HG02759 (cell line): ENCODE measurements around the gene ZNF219.

Experiments used
- ATAC-seq: cut with Tn5 transposase; IDR thresholded peaks from one replicate; pipeline ENCODE4 v1.9.1; 2021; ENCODE audit warnings: mild to moderate bottlenecking, moderate library complexity; ENCODE audit not compliant: unreplicated experiment

ZNF219 gene

GRCh38 chr14:21088687-21089086, 9.8 kb downstream of the ZNF219 start:
- no peak for ATAC-seq

GRCh38 chr14:21087294-21088091, 11.0 kb downstream of the ZNF219 start:
- peak; percentile 53 for ATAC-seq

DNA sequence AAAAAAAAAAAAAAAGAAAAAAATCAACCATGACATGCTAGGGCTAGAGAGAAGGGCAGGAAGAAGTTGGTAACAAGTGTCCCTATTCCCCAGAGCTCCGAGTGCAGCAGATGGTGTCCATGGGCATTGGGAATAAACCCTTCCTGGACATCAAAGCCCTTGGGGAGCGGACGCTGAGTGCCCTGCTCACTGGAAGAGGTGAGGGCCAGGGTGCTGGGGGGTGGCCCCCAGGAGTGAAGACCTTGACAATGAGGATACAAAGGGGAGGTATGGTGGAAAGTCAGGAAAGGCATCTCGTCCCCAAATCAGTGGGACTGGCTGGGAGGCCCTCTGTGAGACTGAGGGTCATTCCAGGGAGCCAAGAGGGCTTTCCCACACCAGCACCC, 11.6 kb downstream of the ZNF219 start:
- no peak for ATAC-seq

DNA sequence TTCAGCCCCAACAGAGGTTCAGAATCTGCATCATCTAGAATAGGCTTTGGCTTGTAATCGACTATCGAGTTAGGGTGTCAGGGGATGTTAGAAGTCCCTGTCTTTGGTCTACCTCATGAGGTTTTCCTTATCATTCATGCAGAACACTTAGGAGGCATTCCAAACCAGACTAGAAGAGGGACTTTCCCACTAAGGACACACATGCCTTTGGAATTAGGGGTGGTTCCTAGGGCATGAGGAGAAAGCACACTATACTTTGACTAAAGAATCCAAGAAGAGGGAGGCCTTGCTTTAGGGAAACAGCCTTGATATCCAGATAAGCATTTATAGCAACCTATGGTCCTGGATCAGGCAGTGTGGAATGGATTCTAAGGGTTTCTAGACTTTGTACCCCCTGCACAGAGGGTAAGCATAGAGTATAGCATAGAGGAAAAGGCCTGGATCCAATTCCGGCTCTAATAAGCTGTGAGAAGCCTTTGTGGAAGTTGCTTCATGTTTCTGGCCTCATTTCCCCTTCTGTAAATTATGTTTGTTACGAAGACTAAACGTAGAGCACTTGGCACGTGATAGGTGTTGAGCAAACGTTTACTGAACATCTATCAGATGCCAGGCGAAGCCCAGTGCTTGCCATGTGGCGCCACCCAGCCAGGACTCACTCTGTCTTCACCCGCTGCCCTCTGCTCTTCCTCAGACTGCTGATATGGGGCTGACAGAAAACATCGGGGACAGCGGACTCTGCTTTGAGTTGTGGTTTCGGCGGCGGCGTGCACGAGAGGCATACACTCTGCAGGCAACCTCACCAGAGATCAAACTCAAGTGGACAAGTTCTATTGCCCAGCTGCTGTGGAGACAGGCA, 13.2 kb downstream of the ZNF219 start:
- no peak for ATAC-seq

DNA sequence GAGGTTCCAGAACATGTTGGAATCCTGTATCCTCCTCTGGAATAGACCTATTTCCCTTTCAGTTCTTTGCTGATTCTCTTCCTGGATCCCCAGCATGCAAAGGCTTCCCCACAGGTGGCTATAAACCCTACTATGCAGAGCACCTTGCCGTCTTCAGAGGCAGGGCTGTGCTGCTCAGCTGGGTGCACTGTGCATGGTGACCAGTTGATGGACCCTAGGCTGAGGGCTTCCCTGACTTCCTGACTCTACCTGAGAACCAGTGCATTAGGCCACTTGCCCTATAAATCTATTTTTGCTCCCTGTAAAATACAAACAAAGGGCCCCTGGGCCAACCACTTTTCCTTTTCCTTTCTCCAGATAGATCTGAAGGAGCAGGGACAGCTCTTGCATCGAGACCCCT, 14.1 kb downstream of the ZNF219 start:
- no peak for ATAC-seq

- no peak for ATAC-seq
Observed at GRCh38 chr14:21083565-21084325, 14.7 kb downstream of the ZNF219 start.

DNA sequence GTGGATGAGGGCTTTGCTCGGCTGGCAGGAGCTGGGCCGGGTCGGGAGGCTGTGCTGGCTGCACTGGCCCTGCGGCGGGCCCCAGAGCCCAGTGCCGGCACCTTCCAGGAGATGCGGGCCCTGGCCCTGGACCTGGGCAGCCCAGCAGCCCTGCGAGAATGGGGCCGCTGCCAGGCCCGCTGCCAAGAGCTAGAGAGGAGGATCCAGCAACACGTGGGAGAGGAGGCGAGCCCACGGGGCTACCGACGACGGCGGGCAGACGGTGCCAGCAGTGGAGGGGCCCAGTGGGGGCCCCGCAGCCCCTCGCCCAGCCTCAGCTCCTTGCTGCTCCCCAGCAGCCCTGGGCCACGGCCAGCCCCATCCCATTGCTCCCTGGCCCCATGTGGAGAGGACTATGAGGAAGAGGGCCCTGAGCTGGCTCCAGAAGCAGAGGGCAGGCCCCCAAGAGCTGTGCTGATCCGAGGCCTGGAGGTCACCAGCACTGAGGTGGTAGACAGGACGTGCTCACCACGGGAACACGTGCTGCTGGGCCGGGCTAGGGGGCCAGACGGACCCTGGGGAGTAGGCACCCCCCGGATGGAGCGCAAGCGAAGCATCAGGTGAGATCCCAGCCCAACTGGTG, 16.8 kb downstream of the ZNF219 start:
- no peak for ATAC-seq

GRCh38 chr14:21078726-21079125, 19.7 kb downstream of the ZNF219 start:
- no peak for ATAC-seq

DNA sequence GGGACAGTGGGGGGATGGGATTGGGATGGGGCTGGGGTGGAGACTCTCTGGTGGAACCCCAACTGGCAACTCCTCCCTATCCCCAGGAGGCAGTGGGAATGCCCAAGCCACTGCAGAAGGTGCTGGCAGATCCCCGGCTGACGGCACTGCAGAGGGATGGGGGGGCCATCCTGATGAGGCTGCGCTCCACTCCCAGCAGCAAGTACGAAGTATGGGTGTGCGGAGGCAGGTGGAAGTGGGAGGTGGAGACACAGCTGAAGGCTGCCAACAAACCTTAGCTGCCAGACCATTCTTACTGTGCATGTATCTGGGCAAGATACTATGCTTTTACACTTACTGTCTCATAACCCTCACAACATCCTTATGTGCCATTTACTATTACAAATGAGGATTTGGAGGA, 20.2 kb downstream of the ZNF219 start:
- no peak for ATAC-seq

DNA sequence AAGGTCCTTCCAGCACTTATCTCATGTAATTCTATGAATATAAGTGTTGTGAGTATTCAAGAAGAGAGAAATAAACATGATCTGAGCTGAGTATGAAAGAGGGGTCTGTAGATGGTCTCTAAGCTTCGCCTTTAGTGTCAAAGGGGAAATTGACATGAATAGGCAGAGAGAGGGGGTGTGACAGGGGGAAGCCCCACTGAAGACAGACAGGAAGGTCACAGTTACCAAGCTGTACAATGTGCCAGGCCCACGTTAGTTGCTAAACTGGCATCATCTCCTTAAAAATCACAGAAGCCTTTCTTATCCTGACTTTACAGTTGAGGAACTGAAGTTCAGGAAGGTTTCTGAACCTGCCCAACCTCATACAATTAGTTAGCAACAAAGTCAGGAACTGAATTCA, 20.8 kb downstream of the ZNF219 start:
- ATAC-seq, result no peak

GRCh38 chr14:21075719-21076437, 22.6 kb downstream of the ZNF219 start:
- ATAC-seq, result no peak

DNA sequence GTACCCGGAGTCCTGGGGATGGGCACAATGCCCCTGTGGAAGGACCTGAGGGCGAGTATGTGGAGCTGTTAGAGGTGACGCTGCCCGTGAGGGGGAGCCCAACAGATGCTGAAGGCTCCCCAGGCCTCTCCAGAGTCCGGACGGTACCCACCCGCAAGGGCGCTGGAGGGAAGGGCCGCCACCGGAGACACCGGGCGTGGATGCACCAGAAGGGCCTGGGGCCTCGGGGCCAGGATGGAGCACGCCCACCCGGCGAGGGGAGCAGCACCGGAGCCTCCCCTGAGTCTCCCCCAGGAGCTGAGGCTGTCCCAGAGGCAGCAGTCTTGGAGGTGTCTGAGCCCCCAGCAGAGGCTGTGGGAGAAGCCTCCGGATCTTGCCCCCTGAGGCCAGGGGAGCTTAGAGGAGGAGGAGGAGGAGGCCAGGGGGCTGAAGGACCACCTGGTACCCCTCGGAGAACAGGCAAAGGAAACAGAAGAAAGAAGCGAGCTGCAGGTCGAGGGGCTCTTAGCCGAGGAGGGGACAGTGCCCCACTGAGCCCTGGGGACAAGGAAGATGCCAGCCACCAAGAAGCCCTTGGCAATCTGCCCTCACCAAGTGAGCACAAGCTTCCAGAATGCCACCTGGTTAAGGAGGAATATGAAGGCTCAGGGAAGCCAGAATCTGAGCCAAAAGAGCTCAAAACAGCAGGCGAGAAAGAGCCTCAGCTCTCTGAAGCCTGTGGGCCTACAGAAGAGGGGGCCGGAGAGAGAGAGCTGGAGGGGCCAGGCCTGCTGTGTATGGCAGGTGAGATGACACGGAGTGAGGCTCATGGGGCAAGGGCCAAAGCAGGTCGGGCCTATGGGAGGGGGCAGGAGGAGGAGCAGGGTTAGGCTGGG, 23.8 kb downstream of the ZNF219 start:
- ATAC-seq, result no peak

DNA sequence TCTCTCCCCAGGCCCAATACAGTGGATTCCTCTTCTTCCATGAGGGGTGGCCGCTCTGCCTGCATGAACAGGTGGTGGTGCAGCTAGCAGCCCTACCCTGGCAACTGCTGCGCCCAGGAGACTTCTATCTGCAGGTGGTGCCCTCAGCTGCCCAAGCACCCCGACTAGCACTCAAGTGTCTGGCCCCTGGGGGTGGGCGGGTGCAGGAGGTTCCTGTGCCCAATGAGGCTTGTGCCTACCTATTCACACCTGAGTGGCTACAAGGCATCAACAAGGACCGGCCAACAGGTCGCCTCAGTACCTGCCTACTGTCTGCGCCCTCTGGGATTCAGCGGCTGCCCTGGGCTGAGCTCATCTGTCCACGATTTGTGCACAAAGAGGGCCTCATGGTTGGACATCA, 24.5 kb downstream of the ZNF219 start:
- ATAC-seq, result no peak

- ATAC-seq, result no peak
Observed at GRCh38 chr14:21072781-21073339, 25.6 kb downstream of the ZNF219 start.

- ATAC-seq, result no peak
Observed at GRCh38 chr14:21072031-21072473, 26.4 kb downstream of the ZNF219 start.

DNA sequence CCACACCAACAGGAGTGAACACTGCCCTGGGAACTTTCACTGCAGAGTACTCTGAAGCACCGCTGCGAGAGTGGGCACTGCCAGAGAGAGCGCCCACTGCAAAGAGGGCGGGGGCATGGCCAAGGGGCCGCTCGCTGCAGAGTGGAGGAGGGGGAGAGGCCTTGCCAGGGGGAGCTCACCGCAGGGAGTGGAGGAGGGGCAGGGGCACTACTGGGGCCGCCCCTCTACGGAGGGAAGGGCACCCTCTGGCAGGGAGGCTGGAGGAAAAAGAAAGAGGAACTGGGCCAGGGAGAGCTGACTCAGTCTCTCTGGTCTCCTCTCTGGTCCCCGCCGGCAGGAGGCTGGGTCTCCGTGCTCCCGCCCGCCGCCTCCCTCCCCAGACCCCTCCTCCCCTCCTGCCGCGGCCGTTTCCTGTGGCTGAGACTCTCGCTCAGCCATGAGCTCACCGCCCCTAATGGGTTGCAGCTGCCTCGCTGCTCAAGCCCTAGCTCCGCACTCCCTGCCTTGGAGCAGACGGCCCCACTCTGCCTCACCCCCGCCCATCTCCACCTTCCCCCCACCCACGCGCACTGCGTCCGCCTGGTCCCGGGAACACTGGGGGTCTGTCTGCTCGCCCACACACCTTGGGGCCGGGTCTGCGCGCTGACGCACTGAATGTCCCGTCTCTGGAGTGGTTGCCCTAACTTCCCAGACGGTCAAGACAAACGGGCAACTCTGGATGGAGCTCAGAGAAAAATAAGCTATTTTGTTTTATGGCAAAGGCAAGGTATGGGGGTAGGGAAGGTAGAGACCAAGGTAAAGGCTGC, 27.0 kb downstream of the ZNF219 start:
- peak; percentile 77 for ATAC-seq

GRCh38 chr14:21070610-21071224, 27.7 kb downstream of the ZNF219 start:
- no peak for ATAC-seq
